ENCODE measurements around the gene TWSG1.

DNA sequence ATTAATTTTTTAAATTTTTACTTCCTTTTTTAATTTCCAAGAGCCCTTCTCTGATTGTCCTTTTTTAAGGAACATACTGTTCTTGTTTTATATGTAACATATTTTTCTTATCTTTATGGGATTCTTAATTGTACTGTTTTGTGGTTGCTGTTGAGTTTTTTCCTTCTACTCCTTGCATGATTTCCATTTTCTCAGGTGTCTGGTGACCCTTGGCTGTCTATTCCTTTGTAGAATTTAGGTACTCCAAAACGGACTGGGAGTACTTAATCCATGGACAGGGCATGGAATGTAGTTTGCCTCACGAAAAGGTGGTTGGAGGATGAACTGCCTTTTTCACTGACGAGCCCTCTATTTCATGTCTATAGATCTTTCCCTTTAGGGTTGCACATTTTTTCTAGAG is 26.6 kb downstream of the TWSG1 start:
- TF ChIP-seq, protein P1, sequence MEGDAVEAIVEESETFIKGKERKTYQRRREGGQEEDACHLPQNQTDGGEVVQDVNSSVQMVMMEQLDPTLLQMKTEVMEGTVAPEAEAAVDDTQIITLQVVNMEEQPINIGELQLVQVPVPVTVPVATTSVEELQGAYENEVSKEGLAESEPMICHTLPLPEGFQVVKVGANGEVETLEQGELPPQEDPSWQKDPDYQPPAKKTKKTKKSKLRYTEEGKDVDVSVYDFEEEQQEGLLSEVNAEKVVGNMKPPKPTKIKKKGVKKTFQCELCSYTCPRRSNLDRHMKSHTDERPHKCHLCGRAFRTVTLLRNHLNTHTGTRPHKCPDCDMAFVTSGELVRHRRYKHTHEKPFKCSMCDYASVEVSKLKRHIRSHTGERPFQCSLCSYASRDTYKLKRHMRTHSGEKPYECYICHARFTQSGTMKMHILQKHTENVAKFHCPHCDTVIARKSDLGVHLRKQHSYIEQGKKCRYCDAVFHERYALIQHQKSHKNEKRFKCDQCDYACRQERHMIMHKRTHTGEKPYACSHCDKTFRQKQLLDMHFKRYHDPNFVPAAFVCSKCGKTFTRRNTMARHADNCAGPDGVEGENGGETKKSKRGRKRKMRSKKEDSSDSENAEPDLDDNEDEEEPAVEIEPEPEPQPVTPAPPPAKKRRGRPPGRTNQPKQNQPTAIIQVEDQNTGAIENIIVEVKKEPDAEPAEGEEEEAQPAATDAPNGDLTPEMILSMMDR (IDR thresholded peaks at IDR 0.05) = no peak
- TF ChIP-seq, protein P2, sequence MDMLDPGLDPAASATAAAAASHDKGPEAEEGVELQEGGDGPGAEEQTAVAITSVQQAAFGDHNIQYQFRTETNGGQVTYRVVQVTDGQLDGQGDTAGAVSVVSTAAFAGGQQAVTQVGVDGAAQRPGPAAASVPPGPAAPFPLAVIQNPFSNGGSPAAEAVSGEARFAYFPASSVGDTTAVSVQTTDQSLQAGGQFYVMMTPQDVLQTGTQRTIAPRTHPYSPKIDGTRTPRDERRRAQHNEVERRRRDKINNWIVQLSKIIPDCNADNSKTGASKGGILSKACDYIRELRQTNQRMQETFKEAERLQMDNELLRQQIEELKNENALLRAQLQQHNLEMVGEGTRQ (CRISPR knock-in tag; IDR thresholded peaks at IDR 0.05) = no peak
- TF ChIP-seq, protein P3, sequence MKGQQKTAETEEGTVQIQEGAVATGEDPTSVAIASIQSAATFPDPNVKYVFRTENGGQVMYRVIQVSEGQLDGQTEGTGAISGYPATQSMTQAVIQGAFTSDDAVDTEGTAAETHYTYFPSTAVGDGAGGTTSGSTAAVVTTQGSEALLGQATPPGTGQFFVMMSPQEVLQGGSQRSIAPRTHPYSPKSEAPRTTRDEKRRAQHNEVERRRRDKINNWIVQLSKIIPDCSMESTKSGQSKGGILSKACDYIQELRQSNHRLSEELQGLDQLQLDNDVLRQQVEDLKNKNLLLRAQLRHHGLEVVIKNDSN (CRISPR knock-in tag; IDR thresholded peaks at IDR 0.05) = no peak
- TF ChIP-seq TCF7 (CRISPR knock-in tag; IDR thresholded peaks at IDR 0.05; ENCODE audit: low read depth) = no peak
- TF ChIP-seq SP1 (CRISPR knock-in tag; conservative IDR thresholded peaks at IDR 0.05) = no peak
- TF ChIP-seq, protein P4, sequence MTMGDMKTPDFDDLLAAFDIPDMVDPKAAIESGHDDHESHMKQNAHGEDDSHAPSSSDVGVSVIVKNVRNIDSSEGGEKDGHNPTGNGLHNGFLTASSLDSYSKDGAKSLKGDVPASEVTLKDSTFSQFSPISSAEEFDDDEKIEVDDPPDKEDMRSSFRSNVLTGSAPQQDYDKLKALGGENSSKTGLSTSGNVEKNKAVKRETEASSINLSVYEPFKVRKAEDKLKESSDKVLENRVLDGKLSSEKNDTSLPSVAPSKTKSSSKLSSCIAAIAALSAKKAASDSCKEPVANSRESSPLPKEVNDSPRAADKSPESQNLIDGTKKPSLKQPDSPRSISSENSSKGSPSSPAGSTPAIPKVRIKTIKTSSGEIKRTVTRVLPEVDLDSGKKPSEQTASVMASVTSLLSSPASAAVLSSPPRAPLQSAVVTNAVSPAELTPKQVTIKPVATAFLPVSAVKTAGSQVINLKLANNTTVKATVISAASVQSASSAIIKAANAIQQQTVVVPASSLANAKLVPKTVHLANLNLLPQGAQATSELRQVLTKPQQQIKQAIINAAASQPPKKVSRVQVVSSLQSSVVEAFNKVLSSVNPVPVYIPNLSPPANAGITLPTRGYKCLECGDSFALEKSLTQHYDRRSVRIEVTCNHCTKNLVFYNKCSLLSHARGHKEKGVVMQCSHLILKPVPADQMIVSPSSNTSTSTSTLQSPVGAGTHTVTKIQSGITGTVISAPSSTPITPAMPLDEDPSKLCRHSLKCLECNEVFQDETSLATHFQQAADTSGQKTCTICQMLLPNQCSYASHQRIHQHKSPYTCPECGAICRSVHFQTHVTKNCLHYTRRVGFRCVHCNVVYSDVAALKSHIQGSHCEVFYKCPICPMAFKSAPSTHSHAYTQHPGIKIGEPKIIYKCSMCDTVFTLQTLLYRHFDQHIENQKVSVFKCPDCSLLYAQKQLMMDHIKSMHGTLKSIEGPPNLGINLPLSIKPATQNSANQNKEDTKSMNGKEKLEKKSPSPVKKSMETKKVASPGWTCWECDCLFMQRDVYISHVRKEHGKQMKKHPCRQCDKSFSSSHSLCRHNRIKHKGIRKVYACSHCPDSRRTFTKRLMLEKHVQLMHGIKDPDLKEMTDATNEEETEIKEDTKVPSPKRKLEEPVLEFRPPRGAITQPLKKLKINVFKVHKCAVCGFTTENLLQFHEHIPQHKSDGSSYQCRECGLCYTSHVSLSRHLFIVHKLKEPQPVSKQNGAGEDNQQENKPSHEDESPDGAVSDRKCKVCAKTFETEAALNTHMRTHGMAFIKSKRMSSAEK (CRISPR knock-in tag; IDR thresholded peaks at IDR 0.05; ENCODE audit: borderline replicate concordance) = no peak
